ENCODE data around the gene ST6GALNAC4.

The ST6GALNAC4 gene

GRCh38 chr9:127910613-127911205, 6.1 kb downstream of the ST6GALNAC4 start:
- peak; percentile 73 for DNase-seq

- DNase-seq = no peak
Measured at GRCh38 chr9:127909839-127910273, 7.0 kb downstream of the ST6GALNAC4 start.

- no peak for DNase-seq
Measured at GRCh38 chr9:127908660-127908926, 8.2 kb downstream of the ST6GALNAC4 start.

DNA sequence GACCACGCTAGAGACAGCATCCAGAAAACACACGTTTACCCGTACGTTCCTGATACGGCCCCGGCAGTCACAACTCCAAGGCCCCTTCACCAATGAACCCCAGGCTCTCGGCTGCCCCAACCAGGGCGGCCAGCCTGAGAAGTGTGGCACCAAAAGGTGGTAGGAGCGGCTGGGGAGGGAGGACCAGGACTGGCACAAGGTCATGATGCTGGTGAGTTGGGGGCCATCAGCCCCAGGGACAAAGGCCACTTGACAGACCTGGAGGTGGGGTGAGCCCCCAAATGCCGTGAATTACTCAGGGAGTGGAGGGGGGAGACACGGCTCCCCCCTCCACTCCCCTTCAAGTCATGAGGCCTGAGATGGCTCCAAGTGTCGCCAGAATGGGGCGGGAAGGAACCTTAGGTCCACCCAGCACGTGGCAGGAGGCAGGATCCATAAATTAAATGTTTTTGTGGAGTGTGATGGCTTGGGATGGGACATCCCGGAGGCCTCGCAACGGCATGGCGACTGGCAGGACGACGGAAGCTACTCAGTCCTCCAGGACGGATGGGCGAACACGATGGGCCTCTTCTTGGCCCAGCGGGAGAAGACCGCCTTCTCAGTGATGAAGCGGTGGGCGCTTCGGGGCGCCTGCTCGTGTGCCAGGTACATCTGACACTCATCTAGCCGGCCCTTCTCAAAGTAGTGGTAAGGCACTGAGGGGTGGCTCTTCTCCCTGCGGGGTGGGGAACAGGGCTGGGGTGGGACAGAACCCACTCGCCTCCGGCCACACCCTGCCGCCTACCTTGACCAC, 8.8 kb downstream of the ST6GALNAC4 start:
- no peak for DNase-seq

GRCh38 chr9:127905788-127906191, 11.1 kb downstream of the ST6GALNAC4 start:
- DNase-seq = no peak

- no peak for DNase-seq
Measured at GRCh38 chr9:127905004-127905728, 11.7 kb downstream of the ST6GALNAC4 start.

- no peak for DNase-seq
Measured at GRCh38 chr9:127904561-127905003, 12.3 kb downstream of the ST6GALNAC4 start.

- no peak for DNase-seq
Measured at GRCh38 chr9:127903557-127904475, 13.0 kb downstream of the ST6GALNAC4 start.

DNA sequence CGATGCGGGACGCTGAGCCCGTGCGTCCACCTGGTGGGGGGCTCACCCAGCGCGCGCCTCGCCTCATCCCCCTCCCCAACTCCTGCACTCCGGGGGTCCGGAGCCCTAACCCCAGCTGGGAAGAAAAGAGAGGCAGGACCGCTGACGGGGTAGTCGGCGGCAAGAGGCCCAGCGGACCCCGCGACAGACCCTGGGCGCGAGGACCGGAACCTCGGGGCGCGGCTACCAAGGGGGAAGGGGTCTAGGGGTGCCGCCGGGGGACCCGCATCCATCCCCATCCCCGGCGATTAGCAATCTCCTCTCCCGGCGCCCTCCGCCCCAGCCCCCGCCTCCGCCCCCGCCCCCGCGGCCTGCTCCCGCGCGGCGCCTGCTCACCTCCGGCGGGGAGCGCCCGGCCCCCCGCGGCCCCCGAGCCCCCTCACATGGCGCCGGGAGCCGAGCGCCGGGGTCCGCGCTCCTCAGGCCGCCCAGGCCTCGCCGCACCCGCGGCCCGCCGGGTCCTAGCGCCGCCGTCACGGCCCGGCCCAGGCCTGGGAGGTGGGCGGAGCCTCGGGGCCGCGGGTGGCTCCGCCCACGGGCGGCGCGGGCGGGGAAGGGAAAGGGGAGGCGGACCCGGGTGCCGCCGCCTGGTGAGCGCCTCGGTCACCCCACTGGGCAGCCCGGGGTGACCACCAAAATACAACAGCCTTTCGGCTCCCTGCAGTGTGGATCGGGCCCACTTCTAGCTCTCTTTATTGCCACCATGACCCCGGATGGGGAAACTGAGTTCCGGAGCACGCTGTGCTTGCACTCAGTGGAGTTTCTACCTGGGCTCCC, 17.5 kb downstream of the ST6GALNAC4 start, which contains the start of gene ST6GALNAC6:
Gene ST6GALNAC6 (minus strand): TSS at position 476 of the 816 bp plus-strand sequence. CDS start 1,622 bp downstream, outside the sequence.
- DNase-seq = no peak

DNA sequence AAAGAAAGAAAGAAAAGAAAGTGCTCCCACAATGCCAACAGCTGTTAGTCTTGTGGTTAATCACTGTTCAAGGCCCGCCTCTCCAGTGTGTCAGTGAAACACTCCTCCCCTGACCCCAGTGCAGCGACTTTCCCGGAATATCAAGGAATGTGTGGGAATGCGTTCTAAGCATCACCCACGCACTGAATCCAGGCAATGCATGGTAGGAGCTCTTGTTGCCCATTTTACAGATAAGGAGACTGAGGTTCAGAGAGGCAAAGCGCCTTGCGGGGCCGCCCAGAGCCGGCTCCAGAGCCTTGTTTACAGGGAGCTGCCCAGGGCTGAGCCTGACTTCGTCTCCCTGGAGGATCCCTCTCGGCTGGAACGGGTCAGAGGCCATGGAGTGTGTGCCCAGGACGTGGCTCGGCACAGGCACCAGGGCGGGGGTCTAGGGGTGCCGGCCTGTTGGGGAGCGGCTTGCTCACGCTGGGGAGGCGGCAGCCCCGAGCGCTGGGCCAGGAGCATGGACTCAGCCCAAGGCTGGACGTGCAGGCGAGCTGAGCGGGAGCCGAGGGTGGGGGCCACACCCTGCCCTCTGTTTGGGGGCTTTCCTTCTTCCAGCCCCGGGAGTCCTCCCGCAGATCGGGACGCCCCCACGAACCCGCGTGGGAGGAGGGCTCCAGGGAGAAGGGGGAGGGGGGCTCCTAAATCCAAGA, 18.3 kb downstream of the ST6GALNAC4 start:
- no peak for DNase-seq

GRCh38 chr9:127897193-127897692, 19.6 kb downstream of the ST6GALNAC4 start:
- DNase-seq = no peak

DNA sequence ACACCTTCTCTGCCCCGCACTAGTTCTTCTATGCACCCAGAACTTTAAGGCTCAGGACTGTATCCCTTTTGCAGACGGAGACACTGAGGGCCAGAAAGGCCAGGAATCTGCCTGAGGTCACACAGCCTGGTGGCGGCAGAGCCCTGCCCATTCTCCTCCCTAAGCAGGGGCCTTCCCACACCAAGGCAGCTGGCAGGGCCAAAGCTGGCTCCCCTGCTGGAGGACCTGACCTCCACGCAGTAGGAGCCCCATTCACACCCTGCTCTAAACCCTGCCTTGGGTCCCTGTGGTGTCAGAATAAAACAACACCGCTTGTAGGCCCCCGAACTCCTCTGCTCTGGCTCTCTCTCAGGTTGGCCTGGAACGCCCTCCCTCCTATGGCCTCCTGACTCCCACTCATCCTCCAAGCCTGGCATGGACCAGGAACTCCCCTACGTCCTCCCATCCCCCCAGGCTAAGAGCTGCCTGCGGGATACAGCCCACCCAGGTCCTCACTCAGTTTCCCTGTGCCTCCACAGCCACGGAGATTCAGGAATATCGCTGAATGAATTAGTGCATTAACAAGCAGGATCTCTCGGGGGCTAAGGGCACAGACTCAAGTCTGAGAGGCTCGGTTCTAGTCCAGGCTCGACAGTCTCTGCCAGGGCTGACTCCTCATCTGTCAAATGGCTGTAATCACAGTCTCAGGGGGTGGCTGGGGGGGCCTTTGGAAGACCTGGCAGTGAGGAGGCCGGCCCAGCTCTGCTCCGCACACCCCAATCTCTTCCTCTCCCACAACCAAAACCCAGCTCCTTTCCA, 20.2 kb downstream of the ST6GALNAC4 start:
- DNase-seq = no peak

DNA sequence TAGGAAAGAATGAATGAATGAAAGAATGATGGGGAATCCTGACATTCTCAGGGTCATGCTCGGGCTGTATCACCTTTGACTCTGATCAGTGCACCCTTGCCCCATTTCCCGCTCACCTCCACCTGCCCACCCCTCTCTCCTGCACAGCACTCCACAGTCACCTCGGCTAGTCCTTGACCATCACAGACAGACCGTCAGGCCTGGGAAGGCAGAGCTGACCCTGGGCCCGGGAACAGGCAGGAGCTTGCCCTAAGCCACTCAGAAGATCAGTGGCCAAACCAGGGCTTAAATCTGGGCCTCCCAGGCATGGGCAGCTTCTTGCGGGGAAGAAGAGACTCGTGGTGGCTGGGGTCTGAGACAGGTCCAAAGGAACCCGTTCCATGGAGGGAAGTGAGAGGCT, 21.0 kb downstream of the ST6GALNAC4 start:
- DNase-seq = no peak

DNA sequence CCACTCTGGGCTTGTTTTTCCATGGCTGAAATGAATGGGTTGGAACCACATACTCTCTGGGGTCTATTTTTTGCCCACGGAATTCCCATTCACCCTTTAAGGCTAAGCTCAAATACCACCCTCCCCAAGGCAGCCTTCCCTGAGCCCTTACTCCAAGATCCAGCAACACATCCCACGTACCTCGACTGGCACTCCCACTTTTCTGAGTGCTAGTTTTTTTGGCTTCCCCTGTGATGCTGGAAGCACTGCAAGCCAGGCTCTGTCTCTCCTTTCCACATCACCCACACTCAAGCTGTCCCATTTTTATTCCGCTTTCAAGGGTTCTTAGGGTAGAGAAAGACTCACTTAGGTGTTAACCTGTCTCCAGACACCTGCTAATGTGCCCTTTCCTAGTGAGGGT, 23.4 kb downstream of the ST6GALNAC4 start:
- DNase-seq = no peak

DNA sequence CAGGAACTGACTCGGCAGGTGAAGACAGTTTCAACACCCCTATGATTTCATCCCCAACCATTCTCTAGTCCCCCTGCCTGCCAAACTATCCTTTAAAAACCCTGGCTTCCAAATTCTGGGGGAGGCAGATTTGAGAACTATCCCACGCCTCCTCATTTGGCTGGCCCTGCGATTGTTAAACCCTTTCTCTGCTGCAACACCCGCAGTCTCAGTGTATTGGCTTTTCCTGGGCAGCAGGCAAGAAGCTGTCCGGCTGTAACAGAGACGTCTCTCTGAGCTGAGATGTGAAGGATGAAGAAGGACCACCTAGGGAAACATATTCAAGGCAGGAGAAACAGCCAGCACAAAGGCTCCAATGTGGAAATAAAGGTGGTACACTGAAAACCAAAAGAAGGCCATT, 24.0 kb downstream of the ST6GALNAC4 start:
- no peak for DNase-seq

GRCh38 chr9:127890053-127890452, 26.8 kb downstream of the ST6GALNAC4 start:
- no peak for DNase-seq

- DNase-seq = no peak
Measured at GRCh38 chr9:127887792-127888191, 29.0 kb downstream of the ST6GALNAC4 start.

- DNase-seq = no peak
Measured at GRCh38 chr9:127886401-127886972, 30.4 kb downstream of the ST6GALNAC4 start.

DNA sequence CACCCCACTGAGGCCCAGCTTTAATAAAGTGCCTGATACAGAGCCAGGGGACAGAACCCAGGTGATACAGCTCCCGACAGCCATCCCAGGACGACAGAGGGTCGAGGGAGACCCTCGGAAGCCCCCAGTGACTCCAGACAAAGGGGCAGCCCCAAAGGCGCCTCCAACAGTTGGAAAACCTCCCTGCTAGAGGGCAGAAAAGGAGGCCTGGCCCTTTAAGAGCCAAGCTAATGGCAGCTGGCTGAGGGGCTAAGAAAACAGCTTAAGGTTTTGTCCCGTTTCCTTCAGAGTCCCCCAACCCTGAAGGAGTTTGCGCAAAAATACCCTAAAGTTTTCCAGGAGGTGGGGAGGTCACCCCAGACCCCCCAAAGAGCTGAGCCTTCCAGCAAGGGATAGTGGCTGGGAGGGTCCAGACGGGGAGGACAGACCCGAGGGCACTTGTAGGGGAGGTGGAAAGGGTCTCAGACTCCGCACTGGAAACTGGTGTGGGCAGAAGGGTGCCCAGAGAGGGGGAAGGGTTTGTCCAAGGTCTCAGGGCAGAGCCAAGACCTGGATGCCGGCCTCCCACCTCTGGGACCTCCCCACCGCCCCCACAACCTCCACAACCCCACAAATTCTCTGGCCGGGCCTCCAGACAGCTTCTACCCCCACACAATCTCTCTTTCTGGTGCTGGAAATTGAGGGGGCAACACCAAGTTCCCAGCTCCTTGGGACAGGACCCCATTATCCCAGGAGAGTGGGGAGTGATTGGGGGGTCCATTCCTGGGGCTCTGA, 31.1 kb downstream of the ST6GALNAC4 start:
- DNase-seq = no peak

Data from NCI-H1694 (cell line).